GM19035 (cell line): ENCODE data around the gene FLYWCH1.

Source experiments
- ATAC-seq: cut with Tn5 transposase; IDR thresholded peaks from one replicate; pipeline ENCODE4 v1.9.1; 2021; ENCODE audit not compliant: unreplicated experiment

Gene FLYWCH1

DNA sequence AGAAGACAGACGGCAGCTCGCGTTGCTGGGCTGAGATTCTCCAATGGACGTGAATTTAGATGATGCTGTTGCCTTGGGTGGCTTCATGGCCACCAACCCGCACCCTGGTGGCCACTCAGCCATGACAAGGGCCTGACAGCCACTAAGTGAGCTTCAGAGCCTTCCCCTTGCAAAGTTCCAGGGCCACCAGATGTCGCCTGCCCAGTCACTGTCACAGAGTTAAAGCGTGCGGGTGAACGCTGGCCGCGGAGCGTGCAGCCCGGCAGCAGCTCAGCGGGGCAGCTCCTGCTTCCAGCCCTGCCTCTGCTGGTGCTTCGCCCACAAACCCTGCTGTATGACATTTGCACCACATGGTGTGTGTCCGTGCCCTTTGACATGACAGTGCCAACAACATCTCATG lies 39.0 kb downstream of the FLYWCH1 start:
- ATAC-seq, result no peak

DNA sequence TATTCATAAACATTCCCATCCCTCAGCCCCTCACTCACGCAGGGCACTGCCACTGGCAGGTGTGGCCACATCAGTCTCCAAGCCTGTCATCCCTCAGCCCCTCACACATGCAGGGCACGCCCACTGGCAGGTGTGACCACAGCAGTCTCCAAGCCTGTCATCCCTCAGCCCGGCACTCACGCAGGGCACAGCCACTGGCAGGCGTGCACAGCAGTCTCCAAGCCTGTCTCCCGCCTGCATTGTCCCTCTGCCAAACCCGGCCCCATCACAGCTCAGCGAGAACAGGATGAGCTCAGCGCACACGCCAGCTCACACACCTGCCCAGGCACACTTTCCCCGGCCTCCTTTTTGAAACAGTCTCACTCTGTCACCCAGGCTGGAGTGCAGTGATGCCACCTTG lies 40.9 kb downstream of the FLYWCH1 start:
- no peak for ATAC-seq

DNA sequence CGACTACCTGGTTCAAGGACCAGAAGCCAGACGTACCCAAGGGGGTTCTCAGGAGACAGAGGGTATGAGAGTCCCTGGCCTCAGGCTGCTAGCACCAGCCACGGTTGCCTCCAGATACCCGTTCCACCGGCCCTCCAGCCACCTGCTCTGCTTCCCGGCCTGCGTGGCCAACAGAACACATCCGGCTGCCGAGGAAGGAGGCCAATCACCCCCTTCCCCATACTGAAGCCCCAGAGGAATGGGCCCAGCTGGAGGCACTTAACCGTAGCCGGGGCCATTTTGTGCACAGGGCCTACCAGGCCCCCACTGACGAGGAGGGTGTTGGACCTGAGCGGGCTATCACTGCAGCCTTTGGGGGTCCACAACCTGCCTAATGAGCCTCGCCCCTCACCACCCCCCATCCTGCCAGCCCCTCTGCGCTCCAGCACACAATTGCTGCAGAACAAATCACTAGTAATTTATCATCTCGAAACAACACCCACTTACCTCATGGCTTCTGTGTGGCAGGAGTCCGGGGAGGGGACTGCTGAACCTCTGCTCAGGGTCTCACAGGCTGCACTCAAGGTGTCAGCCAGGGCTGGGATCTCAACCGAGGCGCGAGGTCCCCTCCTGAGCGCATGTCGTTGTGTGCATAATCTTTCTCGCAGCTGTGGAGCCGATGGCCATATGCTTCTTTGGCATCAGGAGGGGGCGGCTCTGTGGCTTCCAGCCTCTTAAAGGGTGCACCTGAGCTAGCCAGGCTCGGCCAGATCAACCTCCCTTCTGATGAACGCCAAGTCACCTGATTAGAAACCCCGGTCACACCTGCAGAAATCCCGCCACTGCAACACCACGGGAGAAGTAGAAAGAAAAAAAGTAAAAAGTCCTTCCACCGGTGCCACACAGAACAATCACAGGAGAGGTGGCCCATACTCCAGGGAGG lies 42.2 kb downstream of the FLYWCH1 start:
- no peak for ATAC-seq

DNA sequence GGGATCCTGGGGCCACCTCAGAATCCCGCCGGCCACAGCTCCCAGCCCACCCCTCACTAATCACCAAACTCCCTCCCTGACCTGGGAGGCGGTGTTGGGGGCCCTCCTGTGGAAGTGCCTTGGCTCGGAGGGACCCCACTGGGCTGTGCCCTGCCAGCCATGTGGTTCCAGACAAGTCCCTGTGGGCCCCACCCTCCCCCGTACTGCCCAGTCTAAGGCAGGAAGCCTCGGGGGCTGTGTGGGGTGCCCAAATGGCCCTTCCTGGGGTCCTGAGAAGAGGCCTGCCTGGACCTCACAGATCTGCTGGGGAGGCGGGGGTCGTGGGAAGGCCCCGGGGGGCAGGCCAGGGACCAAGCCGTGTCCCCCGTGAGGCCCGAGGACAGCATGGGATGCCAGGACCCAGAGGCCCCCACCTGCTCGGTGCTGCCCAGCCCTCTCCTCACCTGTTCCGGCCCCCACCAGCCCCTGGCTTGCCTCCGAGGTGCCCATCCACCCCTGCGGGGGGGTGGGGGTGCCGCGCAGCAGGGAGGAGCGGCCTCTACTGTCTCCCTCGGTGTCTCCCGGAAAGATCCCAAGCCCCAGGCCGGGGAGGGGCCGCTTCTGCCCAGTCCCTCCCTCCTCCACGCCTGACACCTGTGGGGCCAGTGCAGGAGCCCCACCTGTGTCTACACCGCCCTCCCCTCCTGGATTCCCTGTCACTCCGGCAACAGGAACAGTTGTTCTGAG lies 43.1 kb downstream of the FLYWCH1 start:
- ATAC-seq, result no peak

DNA sequence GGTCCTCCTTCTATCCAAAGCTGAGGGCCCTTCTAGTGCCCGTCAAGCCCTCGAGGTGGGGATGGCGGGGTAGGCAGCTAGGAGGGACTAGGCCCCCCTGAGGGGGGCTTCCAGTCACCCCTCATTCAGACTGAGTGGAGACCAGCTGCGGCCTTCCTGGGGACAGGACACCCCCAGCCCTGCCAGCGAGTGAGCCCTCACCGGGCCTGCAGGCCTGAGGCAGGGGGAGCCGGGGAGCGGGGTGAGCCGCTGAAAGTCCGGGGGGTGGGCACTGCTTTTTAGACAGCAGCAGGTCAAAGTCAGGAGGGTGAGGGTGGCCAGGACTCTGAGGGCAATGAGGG lies 43.7 kb downstream of the FLYWCH1 start:
- ATAC-seq, result no peak

DNA sequence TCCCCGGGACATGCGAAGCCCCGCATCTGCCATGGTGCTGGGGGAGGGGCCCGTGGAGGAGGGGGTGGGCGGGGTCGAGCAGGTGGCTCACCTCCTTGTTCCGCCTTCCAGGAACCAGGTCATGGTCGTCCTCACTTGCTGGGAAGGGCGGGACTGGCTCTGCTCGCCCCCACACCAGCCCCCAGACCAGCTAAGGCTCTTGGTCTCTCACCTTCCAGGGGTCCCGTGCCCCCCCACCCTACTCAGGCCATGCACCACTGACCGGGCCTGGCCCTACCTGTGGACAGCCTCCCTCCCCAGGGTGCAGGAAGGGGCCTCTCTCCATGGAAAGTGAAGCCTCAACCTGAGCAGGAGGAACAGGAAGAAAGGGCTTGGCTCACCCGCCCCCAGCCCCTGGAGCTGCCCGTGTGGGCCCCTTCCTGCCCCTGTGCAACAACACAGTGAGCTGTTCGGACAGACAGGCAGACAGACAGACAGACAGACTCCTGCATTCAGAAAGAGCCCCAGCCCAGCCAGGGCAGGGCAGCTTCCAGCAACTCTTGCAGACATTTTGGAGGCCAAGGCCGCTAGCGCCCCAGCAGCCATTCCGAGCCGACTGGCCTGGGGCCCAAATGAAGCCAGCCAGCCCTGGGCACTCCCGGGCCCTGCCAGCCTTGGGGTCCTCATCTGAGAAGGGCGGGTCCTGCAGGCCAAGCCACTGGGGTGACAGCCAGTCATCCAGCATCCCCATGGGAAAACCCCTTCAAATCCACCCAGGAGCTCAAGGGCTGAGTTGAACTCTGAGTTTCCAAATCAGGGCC lies 44.2 kb downstream of the FLYWCH1 start:
- ATAC-seq, result no peak

DNA sequence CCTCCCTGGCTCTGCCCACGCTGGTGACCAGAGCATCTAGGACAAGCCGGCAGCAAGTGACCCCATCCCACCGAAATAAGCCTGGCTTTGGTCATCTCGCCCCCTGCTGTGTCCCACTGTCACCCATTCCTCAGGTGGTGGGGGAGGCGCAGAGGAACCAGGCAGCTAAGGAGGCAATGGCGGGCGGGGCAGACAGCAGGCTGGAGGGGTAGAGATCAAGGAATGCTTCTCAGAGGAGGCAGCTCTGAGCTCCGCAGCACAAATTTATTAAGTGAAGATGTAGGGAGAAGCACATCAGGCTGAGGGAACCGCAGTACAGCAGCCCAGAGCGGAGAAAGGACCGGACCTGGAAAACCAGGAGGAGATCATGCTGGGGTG lies 44.8 kb downstream of the FLYWCH1 start:
- no peak for ATAC-seq

DNA sequence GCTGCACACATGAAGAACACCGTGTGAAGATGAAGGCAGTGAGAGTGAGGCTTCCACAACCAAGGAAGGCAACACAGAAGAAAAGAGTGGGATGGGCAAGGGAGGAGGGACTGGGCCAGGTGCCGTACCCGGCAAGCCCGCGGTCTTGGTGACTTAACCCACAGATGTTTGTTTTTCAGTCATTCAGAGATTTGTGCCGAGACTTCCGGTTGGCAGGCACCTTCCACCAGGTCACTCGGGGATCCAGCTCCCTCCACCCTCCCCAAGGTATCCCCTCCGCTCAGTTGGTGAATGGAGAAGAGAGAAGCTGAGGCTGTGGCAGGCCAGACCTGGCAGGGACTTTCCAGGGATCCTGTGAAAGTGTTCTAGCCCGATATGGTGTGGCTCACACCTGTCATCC lies 47.5 kb downstream of the FLYWCH1 start:
- ATAC-seq, result no peak

DNA sequence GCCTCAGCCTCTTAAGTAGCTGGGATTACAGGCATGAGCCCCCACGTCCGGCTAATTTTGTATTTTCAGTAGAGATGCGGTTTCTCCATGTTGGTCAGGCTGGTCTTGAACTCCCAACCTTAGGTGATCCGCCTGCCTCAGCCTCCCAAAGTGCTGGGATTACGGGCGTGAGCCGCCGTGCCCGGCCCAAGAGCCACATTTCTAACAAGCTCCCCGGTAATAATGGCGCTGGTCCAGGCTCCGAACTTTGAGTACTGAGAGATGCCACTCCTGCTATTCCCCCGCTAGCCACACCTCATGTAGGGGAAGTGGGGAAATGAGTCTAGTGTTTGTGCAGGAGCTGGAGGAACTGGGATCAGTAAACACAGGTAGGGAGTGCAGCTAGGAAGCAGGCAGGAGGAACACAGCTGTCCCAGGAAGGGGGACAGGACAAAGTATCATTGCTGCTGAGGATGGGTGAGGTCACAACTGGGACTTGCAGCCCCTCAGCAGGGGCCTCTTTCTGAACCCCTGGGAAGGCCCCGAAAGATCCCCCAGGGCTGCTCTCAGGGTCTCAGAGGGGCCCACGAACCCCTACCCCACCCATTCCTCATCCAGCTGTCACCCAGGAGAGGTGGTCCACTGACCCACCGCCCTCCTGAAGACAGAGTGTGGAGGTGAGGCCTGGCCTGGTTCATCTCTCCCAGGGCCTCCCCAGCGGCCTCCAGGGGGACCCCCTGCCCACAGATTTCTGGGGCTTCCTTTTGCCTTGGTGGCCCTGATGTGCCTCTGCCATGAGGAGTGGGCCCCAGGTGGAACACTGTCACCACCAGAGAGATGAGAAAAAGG lies 48.7 kb downstream of the FLYWCH1 start:
- ATAC-seq, result no peak

DNA sequence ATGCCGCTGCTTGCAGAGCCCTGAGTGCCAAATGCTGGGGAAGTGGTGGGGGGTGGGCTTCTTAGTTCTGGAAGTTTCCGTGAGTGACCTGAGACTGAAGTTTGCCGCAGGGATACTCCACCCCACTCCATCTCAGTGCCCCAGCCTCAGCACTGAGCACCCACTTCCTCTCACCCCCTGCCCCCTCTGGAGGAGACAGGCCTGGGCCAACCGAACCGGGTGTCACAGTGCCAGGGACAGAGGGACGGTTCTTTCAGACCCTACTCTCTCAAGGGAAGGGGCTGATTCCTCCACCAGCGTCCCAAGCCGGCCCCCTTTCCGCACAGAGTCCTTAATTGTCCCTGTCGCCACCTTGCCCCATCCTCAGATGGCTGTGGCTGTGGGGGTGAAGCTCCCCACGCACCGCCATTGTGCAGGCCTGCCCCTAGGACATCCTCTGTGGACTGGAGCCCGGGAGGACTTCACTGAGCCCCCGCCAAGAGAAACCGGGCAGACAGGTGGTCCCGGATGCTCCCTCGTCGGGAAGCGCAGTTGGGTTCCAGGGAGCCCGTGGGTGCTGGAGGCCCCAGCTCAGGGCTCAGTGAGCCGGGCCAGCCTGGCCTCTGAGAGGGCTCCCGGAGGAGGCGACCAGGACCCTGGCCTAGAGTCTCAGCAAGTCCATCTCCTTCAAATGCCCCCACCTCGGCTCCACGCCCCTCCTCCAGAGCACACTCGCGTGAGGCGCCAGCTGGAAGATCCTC lies 50.8 kb downstream of the FLYWCH1 start:
- ATAC-seq, result no peak

DNA sequence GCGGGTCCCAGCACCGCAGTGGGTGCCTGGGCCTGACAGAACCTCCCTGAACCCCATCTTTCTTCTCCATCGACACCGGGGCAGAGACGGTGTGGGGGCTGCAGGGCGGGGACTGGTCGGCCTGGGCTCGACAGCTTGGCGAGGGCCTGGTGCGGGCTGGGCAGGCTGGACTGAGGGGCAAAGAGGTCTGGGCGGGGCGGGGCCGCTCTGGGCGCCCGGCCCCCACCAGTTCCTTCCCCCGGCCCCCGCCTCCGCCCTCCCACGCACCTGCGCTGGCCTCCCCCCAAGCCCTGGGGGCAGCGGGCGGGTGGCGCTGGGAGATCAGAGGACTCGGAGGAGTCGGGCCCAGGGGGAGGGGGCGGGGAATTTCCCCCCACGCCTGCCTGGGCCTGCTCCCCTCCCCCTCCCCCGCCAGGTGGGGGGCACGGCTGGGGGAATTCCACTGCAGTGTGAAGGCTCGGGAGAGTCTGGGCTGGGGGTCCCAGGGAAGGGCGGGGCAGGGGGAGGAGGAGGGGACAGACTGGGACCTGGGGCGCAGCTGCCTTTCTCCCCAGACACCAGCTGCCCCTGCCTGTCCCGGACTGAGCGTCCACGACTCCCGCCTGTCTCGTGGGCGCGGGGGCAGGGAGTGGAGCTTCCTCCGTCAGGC lies 51.5 kb downstream of the FLYWCH1 start:
- no peak for ATAC-seq

DNA sequence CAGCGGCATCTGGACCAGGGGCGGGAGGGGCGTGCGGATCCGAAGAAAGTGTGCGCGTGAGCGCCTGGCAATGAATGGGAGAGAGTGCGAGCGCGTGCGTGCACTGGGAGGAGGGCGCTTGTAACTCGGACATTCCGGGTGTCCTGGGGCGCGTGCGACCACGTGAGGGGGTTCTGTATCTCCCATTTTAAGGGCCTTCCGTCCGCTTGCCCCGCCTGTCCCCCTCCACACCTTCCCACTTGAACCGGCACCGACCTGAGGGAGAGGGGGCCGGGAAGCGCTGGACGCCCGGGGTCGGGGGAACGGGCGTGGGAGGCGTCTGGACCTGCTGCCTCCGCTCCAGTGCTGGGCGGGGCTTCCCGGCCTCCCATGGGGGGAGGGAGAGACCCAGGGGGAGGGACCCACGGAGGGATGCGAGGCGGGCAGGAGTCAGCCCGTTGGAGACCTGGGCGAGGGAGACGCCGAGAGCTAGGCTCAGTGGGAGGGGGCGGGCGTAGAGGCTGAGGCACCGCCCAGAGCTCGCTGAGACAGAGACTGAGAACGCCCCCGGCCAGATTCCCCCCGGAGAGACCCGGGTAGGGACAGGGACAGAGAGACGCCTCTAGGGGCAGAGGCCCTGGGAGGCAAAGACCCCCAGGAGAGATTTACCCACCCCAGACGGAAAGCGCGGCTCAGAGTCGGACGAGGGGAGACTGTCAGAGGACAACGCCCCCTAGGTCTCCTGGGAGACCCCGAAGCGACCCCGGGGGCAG lies 52.2 kb downstream of the FLYWCH1 start, which contains the start of gene KREMEN2:
Gene KREMEN2 (plus strand): TSS at position 553 of the 752 bp plus-strand sequence. CDS start 246 bp downstream, outside the sequence.
- no peak for ATAC-seq

DNA sequence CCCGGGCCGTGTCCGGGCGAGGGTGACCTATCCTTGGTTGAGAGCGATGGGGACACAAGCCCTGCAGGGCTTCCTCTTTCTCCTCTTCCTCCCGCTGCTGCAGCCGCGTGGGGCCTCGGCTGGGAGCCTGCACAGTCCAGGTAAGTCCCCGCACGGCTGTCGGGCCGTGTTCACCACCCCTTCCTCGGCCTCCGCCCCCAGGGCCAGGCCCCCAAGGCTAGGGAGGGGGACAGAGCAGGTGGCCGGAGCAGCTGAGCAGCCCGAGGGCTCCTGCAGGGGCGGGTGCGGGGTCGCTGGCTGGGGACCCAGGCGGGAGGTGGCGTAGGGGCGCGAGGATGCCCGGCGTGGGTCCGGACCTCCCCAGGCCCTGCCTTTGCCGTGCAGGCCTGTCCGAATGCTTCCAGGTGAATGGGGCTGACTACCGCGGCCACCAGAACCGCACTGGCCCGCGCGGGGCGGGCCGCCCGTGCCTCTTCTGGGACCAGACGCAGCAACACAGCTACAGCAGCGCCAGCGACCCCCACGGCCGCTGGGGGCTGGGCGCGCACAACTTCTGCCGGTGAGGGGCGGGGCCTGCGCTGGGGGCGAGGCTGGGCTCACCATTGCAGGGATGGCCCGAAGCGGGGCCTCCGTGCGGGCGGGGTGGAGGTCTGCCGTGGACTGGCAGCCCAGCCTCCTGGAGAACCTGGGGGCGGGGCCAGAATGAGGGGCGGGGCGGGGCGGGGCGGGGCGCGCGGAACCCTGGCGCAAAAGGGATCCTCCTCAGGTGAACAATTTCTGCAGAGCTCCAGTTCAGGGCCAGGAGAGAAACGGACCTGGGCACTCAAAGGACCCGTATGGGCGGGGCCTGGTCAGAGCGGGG lies 53.0 kb downstream of the FLYWCH1 start:
- no peak for ATAC-seq

DNA sequence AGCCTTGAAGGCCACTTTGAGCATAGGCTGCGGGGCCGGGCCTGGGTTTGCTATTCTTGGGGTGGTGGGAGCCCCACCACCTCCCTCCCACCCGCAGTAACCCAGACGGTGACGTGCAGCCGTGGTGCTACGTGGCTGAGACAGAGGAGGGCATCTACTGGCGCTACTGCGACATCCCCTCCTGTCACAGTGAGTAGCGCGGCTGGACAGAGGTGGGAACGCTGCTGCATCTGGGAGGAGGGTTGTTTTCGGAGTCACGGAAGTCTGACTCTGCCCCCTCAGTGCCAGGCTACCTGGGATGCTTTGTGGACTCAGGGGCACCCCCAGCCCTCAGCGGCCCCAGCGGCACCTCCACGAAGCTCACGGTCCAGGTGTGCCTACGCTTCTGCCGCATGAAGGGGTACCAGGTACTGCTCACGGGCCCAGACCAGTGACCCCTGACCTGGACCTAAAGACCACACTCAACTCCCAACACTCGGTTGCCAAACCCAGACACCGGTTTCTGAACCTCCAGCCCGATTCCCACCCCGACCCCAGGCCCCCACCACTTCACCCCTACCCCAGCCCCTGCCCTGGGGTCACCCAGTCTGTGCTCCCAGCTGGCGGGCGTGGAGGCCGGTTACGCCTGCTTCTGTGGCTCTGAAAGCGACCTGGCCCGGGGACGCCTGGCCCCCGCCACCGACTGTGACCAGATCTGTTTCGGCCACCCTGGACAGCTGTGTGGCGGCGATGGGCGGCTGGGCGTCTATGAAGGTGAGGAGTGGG lies 54.5 kb downstream of the FLYWCH1 start:
- no peak for ATAC-seq

DNA sequence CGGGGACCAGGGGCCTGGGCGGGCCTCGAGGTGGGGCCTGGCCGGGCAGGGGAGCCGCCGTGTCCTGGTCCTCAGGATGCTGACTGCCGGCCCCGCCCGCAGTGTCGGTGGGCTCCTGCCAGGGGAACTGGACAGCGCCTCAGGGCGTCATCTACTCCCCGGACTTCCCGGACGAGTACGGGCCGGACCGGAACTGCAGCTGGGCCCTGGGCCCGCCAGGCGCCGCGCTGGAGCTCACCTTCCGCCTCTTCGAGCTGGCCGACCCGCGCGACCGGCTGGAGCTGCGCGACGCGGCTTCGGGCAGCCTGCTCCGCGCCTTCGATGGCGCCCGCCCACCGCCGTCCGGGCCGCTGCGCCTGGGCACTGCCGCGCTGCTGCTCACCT lies 55.1 kb downstream of the FLYWCH1 start:
- ATAC-seq, result no peak

DNA sequence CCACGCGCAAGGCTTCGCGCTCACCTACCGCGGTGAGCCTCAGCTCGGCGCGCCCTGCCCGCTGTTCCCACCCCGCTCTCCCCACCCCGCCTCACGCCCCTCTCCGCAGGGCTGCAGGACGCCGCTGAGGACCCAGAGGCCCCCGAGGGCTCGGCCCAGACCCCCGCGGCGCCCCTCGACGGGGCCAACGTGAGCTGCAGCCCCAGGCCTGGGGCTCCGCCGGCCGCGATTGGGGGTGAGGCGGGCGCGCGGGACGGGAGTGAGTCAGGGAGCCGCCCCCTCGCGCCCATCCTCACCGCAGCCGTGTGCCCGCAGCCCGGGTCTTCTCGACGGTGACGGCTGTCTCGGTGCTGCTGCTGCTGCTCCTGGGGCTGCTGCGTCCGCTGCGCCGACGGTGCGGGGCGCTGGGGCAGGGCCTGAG lies 55.5 kb downstream of the FLYWCH1 start:
- ATAC-seq, result no peak

DNA sequence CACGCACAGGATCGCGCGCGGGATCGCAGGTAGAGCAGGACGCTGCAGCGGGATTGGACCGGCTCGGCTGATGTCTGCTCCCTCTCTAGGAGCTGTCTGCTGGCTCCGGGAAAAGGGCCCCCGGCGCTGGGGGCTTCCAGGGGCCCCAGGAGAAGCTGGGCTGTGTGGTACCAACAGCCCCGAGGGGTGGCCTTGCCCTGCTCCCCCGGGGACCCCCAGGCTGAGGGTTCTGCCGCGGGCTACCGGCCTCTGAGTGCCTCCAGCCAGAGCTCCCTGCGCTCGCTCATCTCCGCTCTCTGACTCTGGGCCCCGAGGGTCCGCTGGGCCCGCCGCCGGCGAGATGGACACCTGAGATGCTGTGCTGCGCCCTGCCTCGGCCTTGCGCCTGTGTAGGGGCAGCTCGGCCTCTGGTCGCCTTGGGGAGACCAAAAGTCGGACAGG lies 56.0 kb downstream of the FLYWCH1 start:
- no peak for ATAC-seq
